ENCODE measurements around the gene RNF32.

DNA sequence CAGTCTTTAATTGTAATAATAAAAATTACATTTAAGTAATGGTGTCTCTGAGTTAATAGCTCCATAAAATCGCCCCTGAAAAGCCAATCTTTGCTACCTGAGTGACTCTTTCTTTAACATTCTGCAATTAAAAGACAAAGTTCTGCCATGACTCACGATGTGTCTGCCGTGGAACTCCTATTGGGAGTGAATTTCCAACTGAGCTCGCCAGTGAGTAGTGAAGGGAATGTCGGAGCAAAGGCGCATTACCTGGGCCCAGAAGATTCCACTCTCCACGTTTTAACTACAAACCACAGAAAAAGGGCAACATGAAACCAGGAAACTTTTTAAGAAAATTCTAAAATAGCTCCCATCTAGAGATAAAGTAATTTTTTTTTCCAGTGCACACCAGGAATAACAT is 36.9 kb upstream of the RNF32 start:
- TF ChIP-seq, protein P1, sequence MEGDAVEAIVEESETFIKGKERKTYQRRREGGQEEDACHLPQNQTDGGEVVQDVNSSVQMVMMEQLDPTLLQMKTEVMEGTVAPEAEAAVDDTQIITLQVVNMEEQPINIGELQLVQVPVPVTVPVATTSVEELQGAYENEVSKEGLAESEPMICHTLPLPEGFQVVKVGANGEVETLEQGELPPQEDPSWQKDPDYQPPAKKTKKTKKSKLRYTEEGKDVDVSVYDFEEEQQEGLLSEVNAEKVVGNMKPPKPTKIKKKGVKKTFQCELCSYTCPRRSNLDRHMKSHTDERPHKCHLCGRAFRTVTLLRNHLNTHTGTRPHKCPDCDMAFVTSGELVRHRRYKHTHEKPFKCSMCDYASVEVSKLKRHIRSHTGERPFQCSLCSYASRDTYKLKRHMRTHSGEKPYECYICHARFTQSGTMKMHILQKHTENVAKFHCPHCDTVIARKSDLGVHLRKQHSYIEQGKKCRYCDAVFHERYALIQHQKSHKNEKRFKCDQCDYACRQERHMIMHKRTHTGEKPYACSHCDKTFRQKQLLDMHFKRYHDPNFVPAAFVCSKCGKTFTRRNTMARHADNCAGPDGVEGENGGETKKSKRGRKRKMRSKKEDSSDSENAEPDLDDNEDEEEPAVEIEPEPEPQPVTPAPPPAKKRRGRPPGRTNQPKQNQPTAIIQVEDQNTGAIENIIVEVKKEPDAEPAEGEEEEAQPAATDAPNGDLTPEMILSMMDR (conservative IDR thresholded peaks at IDR 0.05; ENCODE audit: low read depth, low read length): no peak
- no peak for TF ChIP-seq EZH2 (IDR thresholded peaks at IDR 0.05; ENCODE audit: borderline replicate concordance, low read depth, low read length, poor library complexity, severe bottlenecking)

Data from A673 (cell line).